GM13976 (cell line): ENCODE results near the gene THSD4.
"Not testable (repeated sequence)": the region's sequence is repeated elsewhere in the genome, so short reads cannot be mapped to it uniquely, and the experiment has no call there.

Experiments used
- DNase-seq: peaks from one replicate; pipeline ENCODE4 v3.0.0; 2012; ENCODE audit warnings: low spot score
- CTCF ChIP-seq: IDR thresholded peaks from 2 replicates; pipeline ENCODE4 v1.5.1; 2012; ENCODE audit warnings: borderline replicate concordance, mild to moderate bottlenecking; ENCODE audit not compliant: insufficient read depth; ENCODE audit errors: extremely low read depth, missing control alignments, control extremely low read depth
- in situ Hi-C: fragments of 300-500 bp; cut with MboI; formaldehyde crosslinking; loops from one replicate; pipeline ENCODE4 v1.12.0; 2022; ENCODE audit warnings: low sequenced_read_pairs, mixed read lengths, inconsistent platforms; ENCODE audit not compliant: unreplicated experiment

Gene THSD4

GRCh38 chr15:71436854-71437253 lies 321.6 kb downstream of the THSD4 start:
- in situ Hi-C loops: loop anchor here (25.0 kb wide), 1 partner anchor 600 kb away; no protein-coding TSS in a partner anchor
- DNase-seq: no peak
- no peak for TF ChIP-seq CTCF

GRCh38 chr15:71437404-71437803 lies 322.1 kb downstream of the THSD4 start:
- DNase-seq: no peak
- in situ Hi-C loops: loop anchor here (25.0 kb wide), 1 partner anchor 600 kb away; no protein-coding TSS in a partner anchor
- TF ChIP-seq CTCF: no peak

DNA sequence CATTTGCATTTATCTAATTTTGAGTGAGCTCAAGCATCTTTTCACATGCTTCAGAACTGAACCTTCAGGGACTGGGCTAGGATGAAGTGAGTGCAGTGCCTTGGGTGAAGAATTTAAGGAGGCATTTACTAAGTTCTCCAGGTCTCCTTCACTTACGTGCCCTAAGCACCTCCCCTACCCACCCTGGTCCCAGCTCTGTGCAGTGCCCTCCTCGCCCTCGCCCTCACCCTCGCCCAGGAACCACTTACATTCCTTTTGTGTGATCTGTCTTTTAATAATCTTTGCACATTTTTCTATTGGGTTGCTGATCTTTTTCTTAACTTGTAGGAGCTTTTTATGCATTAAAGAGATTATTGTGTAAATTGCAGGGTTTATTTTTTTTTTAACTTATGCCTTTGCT lies 322.6 kb downstream of the THSD4 start:
- TF ChIP-seq CTCF: no peak
- in situ Hi-C loops: loop anchor here (25.0 kb wide), 1 partner anchor 601 kb away; no protein-coding TSS in a partner anchor
- DNase-seq: no peak

- in situ Hi-C loops: loop anchor here (25.0 kb wide), 1 partner anchor 602 kb away; no protein-coding TSS in a partner anchor
- not testable (repeated sequence) for DNase-seq
These were observed 324.2 kb downstream of the THSD4 start for GRCh38 chr15:71439478-71439877.

DNA sequence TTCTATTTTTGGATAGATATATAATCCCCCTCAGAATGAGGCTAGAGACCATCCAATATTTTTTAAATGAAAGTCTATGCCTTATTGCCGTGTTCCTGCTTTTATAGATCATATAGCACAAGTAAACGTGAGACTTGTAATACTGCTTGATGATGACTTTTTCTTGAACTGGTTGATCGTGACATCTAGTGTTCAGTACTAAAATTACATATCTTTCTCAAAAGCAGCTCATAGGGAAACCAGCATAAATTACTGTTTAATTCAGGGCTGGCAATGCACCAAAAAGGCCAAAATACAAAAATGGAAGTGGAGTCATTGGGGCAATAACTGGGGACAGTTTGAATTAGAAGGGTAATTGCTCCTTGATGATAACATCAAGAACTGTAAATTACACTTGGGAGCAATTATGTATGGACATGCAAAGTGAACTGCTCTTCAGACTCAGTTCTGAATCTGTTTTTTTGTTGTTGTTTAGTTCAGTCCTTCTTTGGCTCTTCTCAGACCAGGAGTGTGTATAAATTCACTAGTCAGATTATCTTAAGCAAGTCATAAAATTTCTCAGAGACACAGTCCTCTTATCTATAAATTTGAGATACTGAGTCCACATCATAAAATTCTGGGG lies 325.3 kb downstream of the THSD4 start:
- in situ Hi-C loops: loop anchor here (10.0 to 25.0 kb wide), 4 partner anchors 284 to 603 kb away; partner anchors contain the start of gene THSD4

GRCh38 chr15:71443538-71443937 lies 328.3 kb downstream of the THSD4 start:
- TF ChIP-seq CTCF: peak; percentile 55
- in situ Hi-C loops: loop anchor here (10.0 to 25.0 kb wide), 4 partner anchors 281 to 606 kb away; partner anchors contain the start of gene THSD4
- DNase-seq: peak; percentile 26

More for the DNA sequence above, 325.3 kb downstream of the THSD4 start:
- DNase-seq: peak; percentile 45
- peak; percentile 31 for TF ChIP-seq CTCF
